ENCODE results near the gene CRYAB.

Gene CRYAB

DNA sequence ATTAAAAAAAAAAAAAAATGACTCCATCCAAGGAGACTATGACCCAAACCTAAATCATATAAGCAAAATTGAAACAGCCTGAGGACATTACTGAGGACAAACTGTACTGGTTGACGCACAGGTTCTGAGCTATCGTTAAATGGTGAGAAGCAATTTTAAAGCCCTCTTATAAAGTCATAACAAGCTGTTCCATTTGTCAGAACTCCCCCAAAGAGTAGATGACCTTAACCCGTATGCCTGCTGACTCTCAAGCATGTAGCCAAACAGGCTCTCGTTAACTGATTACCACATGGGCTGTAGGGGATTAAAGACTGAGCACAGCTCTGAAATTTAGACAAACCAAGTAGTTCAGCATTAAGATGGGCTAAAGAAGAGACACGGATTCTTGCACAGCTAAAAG lies 2.2 kb downstream of the CRYAB start:
- CTCF ChIA-PET = interaction anchor here (1.4 kb wide), 1 partner anchor 17 kb away, joined by 4 read pairs; no protein-coding TSS in a partner anchor
- TF ChIP-seq L3MBTL2 (conservative IDR thresholded peaks at IDR 0.05) (no peak), TARDBP (IDR thresholded peaks at IDR 0.05) (no peak), SP1 (IDR thresholded peaks at IDR 0.05) (no peak), ELF4 (IDR thresholded peaks at IDR 0.05) (no peak), ZNF384 (IDR thresholded peaks at IDR 0.05) (no peak), FOXA1 (IDR thresholded peaks at IDR 0.05) (no peak), NFRKB (IDR thresholded peaks at IDR 0.05) (no peak), FOXK2 (IDR thresholded peaks at IDR 0.05) (no peak), FOXM1 (IDR thresholded peaks at IDR 0.05; ENCODE audit: borderline replicate concordance) (no peak), LEF1 (IDR thresholded peaks at IDR 0.05; ENCODE audit: borderline replicate concordance) (no peak), BHLHE40 (IDR thresholded peaks at IDR 0.05; ENCODE audit: borderline replicate concordance) (no peak), CTBP1 (IDR thresholded peaks at IDR 0.05; ENCODE audit: borderline replicate concordance) (no peak), HDGF (IDR thresholded peaks at IDR 0.05; ENCODE audit: borderline replicate concordance) (no peak), ARNT (IDR thresholded peaks at IDR 0.05) (no peak), SUZ12 (IDR thresholded peaks at IDR 0.05) (no peak)
- TF ChIP-seq, protein P1, sequence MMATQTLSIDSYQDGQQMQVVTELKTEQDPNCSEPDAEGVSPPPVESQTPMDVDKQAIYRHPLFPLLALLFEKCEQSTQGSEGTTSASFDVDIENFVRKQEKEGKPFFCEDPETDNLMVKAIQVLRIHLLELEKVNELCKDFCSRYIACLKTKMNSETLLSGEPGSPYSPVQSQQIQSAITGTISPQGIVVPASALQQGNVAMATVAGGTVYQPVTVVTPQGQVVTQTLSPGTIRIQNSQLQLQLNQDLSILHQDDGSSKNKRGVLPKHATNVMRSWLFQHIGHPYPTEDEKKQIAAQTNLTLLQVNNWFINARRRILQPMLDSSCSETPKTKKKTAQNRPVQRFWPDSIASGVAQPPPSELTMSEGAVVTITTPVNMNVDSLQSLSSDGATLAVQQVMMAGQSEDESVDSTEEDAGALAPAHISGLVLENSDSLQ (IDR thresholded peaks at IDR 0.05) = no peak
- POLR2A ChIA-PET = interaction anchor here (1.1 kb wide), 1 partner anchor 18 kb away, joined by 3 read pairs; no protein-coding TSS in a partner anchor
- no peak for DNase-seq (ENCODE audit: extremely low spot score)

DNA sequence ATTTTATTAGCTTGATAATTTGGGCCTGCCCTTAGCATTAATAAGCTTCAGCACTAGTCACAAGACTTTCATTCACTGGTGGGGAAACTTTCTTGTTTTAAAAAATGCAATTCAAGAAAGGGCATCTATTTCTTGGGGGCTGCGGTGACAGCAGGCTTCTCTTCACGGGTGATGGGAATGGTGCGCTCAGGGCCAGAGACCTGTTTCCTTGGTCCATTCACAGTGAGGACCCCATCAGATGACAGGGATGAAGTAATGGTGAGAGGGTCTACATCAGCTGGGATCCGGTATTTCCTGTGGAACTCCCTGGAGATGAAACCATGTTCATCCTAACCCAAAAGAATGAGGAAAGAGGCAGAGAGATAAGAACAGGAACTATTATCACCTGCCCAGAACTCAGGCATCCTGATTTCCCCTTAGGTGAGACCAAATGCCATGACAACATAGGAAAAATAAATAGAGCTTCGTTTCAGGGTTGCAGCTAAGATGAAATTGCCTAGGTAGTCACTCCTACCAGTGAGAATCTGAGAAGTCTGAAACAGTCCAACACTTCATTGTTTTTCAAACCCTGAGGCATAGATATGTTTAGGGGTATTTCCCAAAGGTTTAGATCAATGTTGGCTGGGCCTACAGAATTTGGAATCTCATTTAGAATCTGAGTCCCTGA lies 2.8 kb downstream of the CRYAB start:
- CTCF ChIA-PET = no interaction called here
- POLR2A ChIA-PET = interaction anchor here (1.1 kb wide), 1 partner anchor 18 kb away, joined by 3 read pairs; no protein-coding TSS in a partner anchor

DNA sequence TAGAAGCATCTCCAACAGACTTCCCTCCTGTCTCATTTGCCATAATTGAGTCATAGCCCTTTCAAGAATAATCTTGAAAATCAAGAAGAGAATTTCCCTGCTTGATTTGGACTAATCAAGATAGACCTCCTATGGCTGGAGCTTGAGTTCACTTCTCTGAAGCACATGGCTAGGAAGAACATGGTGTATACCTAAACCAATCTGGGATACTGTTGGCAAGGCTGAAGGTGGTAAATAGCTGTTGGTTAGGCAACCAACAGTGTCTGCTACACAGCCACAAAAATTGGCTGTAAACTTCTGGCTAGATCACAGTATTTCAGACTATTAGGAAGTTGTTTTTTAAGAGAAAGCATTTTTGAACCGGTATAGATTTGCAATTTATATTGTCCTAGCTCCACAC lies 4.9 kb downstream of the CRYAB start:
- DNase-seq (ENCODE audit: extremely low spot score) = no peak
- ChIA-PET POLR2A (no interaction called here), CTCF (no interaction called here)
- TF ChIP-seq, protein P1 (IDR thresholded peaks at IDR 0.05) = no peak
- no peak for TF ChIP-seq ARNT (IDR thresholded peaks at IDR 0.05)

More for the DNA sequence above, 2.8 kb downstream of the CRYAB start:
- no peak for DNase-seq (ENCODE audit: extremely low spot score)
- TF ChIP-seq ARNT (IDR thresholded peaks at IDR 0.05) (no peak), FOXM1 (IDR thresholded peaks at IDR 0.05; ENCODE audit: borderline replicate concordance) (no peak), LEF1 (IDR thresholded peaks at IDR 0.05; ENCODE audit: borderline replicate concordance) (no peak), NFRKB (IDR thresholded peaks at IDR 0.05) (no peak), BHLHE40 (IDR thresholded peaks at IDR 0.05; ENCODE audit: borderline replicate concordance) (no peak), SP1 (IDR thresholded peaks at IDR 0.05) (no peak), TARDBP (IDR thresholded peaks at IDR 0.05) (no peak)
- TF ChIP-seq, protein P1 (IDR thresholded peaks at IDR 0.05) = no peak

DNA sequence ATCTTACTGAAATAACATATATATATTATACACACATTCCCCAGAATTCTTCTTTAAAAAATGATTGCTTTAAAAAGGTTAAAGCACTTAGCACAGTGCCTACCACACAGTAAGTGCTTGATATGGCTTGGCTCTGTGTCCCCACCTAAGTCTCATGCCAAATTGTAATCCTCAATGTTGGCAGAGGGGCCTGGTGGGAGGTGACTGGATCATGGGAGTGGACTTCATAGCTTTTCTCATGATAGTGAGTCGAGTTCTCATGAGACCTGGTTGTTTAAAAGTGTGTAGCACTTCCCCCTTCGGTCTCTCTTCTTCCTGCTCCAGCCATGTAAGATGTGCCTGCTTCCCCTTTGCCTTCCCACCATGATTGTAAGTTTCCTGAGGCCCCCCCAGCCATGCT lies 6.2 kb downstream of the CRYAB start:
- POLR2A ChIA-PET = no interaction called here
- CTCF ChIA-PET = no interaction called here
- DNase-seq (ENCODE audit: extremely low spot score) = no peak
- no peak for TF ChIP-seq FOXK2 (IDR thresholded peaks at IDR 0.05)
- no peak for TF ChIP-seq HDGF (IDR thresholded peaks at IDR 0.05; ENCODE audit: borderline replicate concordance)
- TF ChIP-seq FOXM1 (IDR thresholded peaks at IDR 0.05; ENCODE audit: borderline replicate concordance) = no peak
- TF ChIP-seq ARNT (IDR thresholded peaks at IDR 0.05) = no peak
- TF ChIP-seq SUZ12 (IDR thresholded peaks at IDR 0.05) = no peak
- TF ChIP-seq, protein P1 (IDR thresholded peaks at IDR 0.05) = no peak
- no peak for TF ChIP-seq FOXA1 (IDR thresholded peaks at IDR 0.05)

DNA sequence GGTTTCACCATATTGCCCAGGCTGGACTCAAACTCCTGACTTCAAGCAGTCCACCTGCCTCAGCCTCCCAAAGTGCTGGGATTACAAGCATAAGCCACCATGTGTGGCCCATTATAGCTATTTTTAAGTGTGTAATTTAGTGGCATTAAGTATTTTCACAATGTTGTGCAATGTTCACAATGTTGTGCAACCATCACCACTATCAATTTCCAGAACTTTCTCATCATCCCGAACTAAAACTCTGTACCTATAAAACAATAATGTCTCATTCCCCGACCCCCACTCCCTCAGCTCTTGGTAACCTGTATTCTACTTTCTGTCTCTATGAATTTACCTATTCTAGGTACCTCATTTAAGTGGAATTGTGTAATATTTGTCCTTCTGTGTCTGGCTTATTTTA lies 24.7 kb downstream of the CRYAB start:
- POLR2A ChIA-PET = interaction anchor here (1.0 kb wide), 1 partner anchor 40 kb away, joined by 4 read pairs; no protein-coding TSS in a partner anchor

More for the DNA sequence above, 24.7 kb downstream of the CRYAB start:
- no peak for DNase-seq (ENCODE audit: extremely low spot score)
- CTCF ChIA-PET = interaction anchor here (0.8 to 0.9 kb wide), 2 partner anchors 9 to 282 kb away, joined by 3 to 4 read pairs; no protein-coding TSS in a partner anchor
- TF ChIP-seq FOXM1 (IDR thresholded peaks at IDR 0.05; ENCODE audit: borderline replicate concordance) (no peak), NFRKB (IDR thresholded peaks at IDR 0.05) (no peak), FOXK2 (IDR thresholded peaks at IDR 0.05) (no peak), SP1 (IDR thresholded peaks at IDR 0.05) (no peak), FOXA1 (IDR thresholded peaks at IDR 0.05) (no peak), CTBP1 (IDR thresholded peaks at IDR 0.05; ENCODE audit: borderline replicate concordance) (no peak), L3MBTL2 (conservative IDR thresholded peaks at IDR 0.05) (no peak), LEF1 (IDR thresholded peaks at IDR 0.05; ENCODE audit: borderline replicate concordance) (no peak), HDGF (IDR thresholded peaks at IDR 0.05; ENCODE audit: borderline replicate concordance) (no peak), ZNF384 (IDR thresholded peaks at IDR 0.05) (no peak), ELF4 (IDR thresholded peaks at IDR 0.05) (no peak), ARNT (IDR thresholded peaks at IDR 0.05) (no peak), BHLHE40 (IDR thresholded peaks at IDR 0.05; ENCODE audit: borderline replicate concordance) (no peak), TARDBP (IDR thresholded peaks at IDR 0.05) (no peak), SUZ12 (IDR thresholded peaks at IDR 0.05) (no peak)
- TF ChIP-seq, protein P1 (IDR thresholded peaks at IDR 0.05) = no peak

Data from HEK293T (cell line).